Fibroblast of pulmonary artery (primary cell): ENCODE results near the gene KCTD15.

Experiments
- DNase-seq: peaks from one replicate; pipeline ENCODE4 v3.0.0-alpha.2; 2010; ENCODE audit warnings: low read depth
- H3K4me3 ChIP-seq: replicated peaks from 2 replicates; pipeline ENCODE4 v1.5.1; 2011; ENCODE audit warnings: low read depth, mild to moderate bottlenecking, control low read depth, low read length, moderate library complexity
- TF ChIP-seq, protein P1 (sequence below): IDR thresholded peaks from 2 replicates; pipeline ENCODE4 v1.5.1; 2011; ENCODE audit warnings: mild to moderate bottlenecking, control low read depth, low read length, inconsistent platforms; ENCODE audit errors: missing control alignments

The KCTD15 gene

DNA sequence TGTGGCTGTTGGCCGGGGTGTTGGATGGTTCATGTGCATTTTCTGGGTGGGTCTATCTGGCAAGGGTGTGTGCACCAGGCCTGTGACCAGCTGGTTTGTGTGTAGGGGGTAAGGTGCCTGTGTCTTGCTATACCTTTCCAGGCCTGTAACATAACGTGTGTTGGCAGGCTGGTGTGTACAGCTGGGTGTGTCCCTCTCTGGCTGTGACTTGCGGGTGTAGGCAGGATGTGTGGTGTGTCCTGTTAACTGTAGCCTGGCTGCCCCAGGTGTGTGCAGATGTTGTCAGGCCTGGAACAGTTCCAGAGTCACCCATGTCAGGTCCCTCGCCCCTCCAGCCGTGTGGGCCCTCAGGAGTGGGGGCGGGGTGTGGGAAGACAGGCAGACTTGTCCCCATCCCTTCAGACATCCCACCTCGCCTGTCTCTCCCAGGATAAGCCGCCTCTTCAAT, 9.8 kb downstream of the KCTD15 start:
- DNase-seq = no peak
- TF ChIP-seq, protein P1, sequence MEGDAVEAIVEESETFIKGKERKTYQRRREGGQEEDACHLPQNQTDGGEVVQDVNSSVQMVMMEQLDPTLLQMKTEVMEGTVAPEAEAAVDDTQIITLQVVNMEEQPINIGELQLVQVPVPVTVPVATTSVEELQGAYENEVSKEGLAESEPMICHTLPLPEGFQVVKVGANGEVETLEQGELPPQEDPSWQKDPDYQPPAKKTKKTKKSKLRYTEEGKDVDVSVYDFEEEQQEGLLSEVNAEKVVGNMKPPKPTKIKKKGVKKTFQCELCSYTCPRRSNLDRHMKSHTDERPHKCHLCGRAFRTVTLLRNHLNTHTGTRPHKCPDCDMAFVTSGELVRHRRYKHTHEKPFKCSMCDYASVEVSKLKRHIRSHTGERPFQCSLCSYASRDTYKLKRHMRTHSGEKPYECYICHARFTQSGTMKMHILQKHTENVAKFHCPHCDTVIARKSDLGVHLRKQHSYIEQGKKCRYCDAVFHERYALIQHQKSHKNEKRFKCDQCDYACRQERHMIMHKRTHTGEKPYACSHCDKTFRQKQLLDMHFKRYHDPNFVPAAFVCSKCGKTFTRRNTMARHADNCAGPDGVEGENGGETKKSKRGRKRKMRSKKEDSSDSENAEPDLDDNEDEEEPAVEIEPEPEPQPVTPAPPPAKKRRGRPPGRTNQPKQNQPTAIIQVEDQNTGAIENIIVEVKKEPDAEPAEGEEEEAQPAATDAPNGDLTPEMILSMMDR = no peak

DNA sequence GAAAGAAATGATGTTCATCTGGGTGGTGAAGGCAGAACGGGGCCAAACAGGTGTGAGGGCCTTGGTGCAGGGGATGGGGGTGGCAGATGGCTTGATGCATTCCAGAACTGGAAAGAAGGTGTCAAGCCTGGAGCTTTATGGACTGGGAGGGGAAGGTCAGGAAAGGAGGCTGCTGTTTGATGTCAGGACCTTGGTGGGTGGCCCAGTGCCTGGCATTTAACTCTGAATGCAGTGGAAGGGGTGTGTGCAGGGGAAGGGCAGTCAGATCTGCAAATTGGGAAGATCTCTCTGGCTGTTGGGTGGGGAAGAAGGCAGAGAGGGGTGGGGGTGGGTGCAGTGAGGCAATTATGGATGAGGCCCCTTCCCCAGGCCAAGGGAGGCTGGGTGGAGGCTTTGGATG, 11.7 kb downstream of the KCTD15 start:
- DNase-seq = no peak
- H3K4me3 ChIP-seq = no peak overlapping the region
- TF ChIP-seq, protein P1 = no peak

More for the DNA sequence above, 9.8 kb downstream of the KCTD15 start:
- H3K4me3 ChIP-seq = no peak overlapping the region

DNA sequence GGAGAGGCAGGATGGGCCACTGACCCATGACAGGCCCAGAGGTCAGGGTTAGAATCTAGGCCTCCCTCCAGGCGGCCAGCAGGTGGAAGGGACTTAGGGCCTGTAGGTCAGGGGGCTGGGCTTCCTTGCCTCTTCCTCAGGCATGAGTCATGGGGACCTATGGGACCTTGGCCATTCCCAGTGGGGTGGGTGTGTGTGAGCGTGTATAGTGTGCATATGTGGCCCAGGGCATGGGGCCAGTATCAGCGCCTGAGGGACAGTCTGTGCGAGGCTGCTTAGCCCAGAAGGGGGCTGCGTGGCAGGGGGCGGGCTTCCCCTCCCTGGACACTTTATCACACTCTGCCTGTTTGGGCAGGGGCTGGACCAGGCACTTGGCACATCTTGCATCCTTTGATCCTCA, 13.3 kb downstream of the KCTD15 start:
- no peak overlapping the region for H3K4me3 ChIP-seq
- DNase-seq = peak; percentile 18
- TF ChIP-seq, protein P1 = no peak

DNA sequence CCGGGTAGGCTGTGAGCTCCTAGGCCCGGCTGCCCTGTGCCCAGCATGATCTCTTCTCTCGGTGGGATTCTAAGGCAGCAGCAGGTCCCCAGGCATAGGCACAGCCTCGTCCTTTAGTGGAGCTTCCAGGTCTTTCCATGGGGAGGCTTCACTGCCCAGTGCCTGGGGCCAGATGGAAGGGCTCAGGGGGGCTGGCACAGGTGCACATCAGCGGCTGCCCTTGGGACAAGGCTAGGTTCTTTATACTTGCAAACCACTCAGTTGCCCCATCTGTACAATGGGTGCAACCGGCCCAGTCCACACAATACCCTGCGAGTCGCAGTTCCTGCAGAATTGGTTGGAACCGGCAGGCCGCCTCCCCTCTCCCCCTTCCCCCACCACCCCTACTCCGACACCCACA, 14.2 kb downstream of the KCTD15 start:
- no peak for DNase-seq
- TF ChIP-seq, protein P1 = no peak
- H3K4me3 ChIP-seq = no peak overlapping the region

DNA sequence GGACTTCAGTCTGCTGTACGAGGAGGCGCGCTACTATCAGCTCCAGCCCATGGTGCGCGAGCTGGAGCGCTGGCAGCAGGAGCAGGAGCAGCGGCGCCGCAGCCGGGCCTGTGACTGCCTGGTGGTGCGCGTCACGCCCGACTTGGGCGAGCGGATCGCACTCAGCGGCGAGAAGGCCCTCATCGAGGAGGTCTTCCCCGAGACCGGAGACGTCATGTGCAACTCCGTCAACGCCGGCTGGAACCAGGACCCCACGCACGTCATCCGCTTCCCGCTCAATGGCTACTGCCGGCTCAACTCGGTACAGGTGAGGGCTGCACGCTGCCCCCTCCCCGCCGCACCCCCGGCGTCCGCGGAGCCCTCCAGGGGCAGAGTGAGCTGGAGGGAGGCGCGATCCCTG, 14.6 kb downstream of the KCTD15 start:
- TF ChIP-seq, protein P1 = no peak
- DNase-seq = no peak
- no peak overlapping the region for H3K4me3 ChIP-seq

DNA sequence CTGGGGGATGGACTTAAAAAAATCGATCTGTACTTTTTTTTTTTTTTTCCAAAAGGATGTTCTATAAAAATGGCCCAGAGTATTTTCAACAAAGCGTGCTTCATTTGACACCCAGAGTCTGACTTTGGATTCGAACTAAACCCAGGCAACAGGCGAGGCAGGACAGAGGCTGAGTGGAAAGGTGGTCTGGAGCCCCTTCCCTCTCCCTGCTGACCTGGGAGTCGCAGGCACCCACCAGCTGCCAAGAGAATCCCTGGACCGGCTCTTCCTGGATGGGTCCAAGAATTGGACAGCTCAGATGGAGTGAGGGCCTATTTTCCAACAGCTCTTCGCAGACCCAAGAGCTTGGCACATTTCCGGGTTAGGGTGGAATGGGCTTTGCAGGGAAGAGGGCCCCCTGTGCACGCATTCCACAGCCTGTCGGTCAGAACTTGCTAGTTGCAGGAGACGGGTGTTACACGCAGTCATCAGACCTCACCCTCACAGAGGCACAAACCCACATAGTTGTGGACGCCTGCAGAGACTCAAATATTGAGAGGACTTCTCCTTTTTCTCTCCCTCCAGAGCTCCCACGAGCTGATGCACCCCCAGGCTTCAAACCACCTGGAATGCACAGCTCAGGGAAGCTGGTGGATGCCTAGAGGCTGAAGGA, 15.2 kb downstream of the KCTD15 start:
- TF ChIP-seq, protein P1 = no peak
- H3K4me3 ChIP-seq = no peak overlapping the region
- no peak for DNase-seq
